Measurements from ENCODE around the gene MEIOSIN. TPM values are rescaled to one million over a fixed set of nuclear protein-coding genes. Genes with fewer than 3 reads are reported as not detected.

The MEIOSIN gene
- total and polyA plus RNA-seq, 2 of the 13 experiments (the other 11 are each of a cell fraction or from before 2014, with no cell fraction given), result not detected

GRCh38 chr19:45766296-45766868 is 33.1 kb downstream of the MEIOSIN start (continued):
- TF ChIP-seq ZNF687 (CRISPR knock-in tag; IDR thresholded peaks at IDR 0.05) (no peak), TCF12 (IDR thresholded peaks at IDR 0.05) (no peak), TCF12 (CRISPR knock-in tag; IDR thresholded peaks at IDR 0.05) (0 out of 2 replicates have a peak, but pooled peaks have one; percentile 35), ZNF33B (CRISPR knock-in tag; IDR thresholded peaks at IDR 0.05) (no peak), ZNF816 (CRISPR knock-in tag; IDR thresholded peaks at IDR 0.05; ENCODE audit: borderline replicate concordance) (no peak), ZNF235 (CRISPR knock-in tag; IDR thresholded peaks at IDR 0.05; ENCODE audit: borderline replicate concordance) (0 out of 2 replicates have a peak, but pooled peaks have one; percentile 38), E2F1 (CRISPR knock-in tag; IDR thresholded peaks at IDR 0.05) (no peak), ZBTB20 (CRISPR knock-in tag; IDR thresholded peaks at IDR 0.05; ENCODE audit: borderline replicate concordance, low read depth) (no peak), MTERF4 (CRISPR knock-in tag; IDR thresholded peaks at IDR 0.05) (no peak), ZNF747 (CRISPR knock-in tag; IDR thresholded peaks at IDR 0.05; ENCODE audit: borderline replicate concordance) (no peak; the same call in 1 of the 2 replicates), ZBTB26 (CRISPR knock-in tag; IDR thresholded peaks at IDR 0.05; ENCODE audit: borderline replicate concordance) (no peak), THYN1 (CRISPR knock-in tag; IDR thresholded peaks at IDR 0.05; ENCODE audit: borderline replicate concordance, low read depth) (no peak), NKX3-1 (CRISPR knock-in tag; IDR thresholded peaks at IDR 0.05) (no peak), ZNF569 (CRISPR knock-in tag; IDR thresholded peaks at IDR 0.05; ENCODE audit: borderline replicate concordance) (no peak), ZNF777 (CRISPR knock-in tag; IDR thresholded peaks at IDR 0.05) (0 out of 2 replicates have a peak, but pooled peaks have one; percentile 3), AGO2 (optimal IDR thresholded peaks at IDR 0.05; ENCODE audit: low read depth, low read length) (peak; percentile 4), ARID5B (CRISPR knock-in tag; IDR thresholded peaks at IDR 0.05) (no peak), CHD2 (IDR thresholded peaks at IDR 0.05; ENCODE audit: low read depth, low read length) (no peak)

All from HepG2 (cell line).